Loucy (cell line): ENCODE results near the gene GLOD5.

Experiments used
- H2AFZ ChIP-seq: fragments of 200-600 bp; sonication (generic); 2 replicates; pipeline ENCODE4 v1.6.0; 2016; ENCODE audit warnings: antibody characterized with exemption, mild to moderate bottlenecking, low read length, moderate library complexity
- H3F3A ChIP-seq: fragments of 200-600 bp; 2 replicates; pipeline ENCODE4 v1.6.0; 2016; ENCODE audit warnings: antibody characterized with exemption, low read depth, mild to moderate bottlenecking
- H3K27me3 ChIP-seq: fragments of 200-600 bp; sonication (generic); 2 replicates; pipeline ENCODE4 v1.6.1; 2014; ENCODE audit warnings: low read length, mild to moderate bottlenecking; ENCODE audit not compliant: insufficient read depth, poor library complexity, severe bottlenecking
- H3K36me3 ChIP-seq: fragments of 200-600 bp; sonication (generic); 2 replicates; pipeline ENCODE4 v1.6.1; 2016; ENCODE audit warnings: low read length; ENCODE audit not compliant: insufficient read depth
- H3K4me1 ChIP-seq: fragments of 200-600 bp; sonication (generic); 2 replicates; pipeline ENCODE4 v1.5.1; 2014; ENCODE audit warnings: low read length, mild to moderate bottlenecking; ENCODE audit not compliant: insufficient read depth, poor library complexity, severe bottlenecking
- H3K4me2 ChIP-seq: fragments of 200-600 bp; sonication (generic); 2 replicates; pipeline ENCODE4 v1.6.0; 2014; ENCODE audit warnings: antibody characterized with exemption, low read length, low read depth, mild to moderate bottlenecking; ENCODE audit not compliant: poor library complexity, severe bottlenecking
- H3K4me3 ChIP-seq: fragments of 200-600 bp; sonication (generic); 2 replicates; pipeline ENCODE4 v1.5.1; 2014; ENCODE audit warnings: low read length, mild to moderate bottlenecking, mixed read lengths; ENCODE audit not compliant: poor library complexity, severe bottlenecking
- H3K79me2 ChIP-seq: fragments of 200-600 bp; sonication (generic); 2 replicates; pipeline ENCODE4 v1.6.1; 2014; ENCODE audit warnings: low read length; ENCODE audit not compliant: insufficient read depth
- H3K9ac ChIP-seq: fragments of 200-600 bp; sonication (generic); 2 replicates; pipeline ENCODE4 v1.6.0; 2014; ENCODE audit warnings: mild to moderate bottlenecking, low read depth, low read length, moderate library complexity; ENCODE audit not compliant: poor library complexity, severe bottlenecking
- H3K9me2 ChIP-seq: fragments of 200-600 bp; sonication (generic); replicated peaks from 2 replicates; pipeline ENCODE4 v1.6.1; 2016; ENCODE audit warnings: low read depth, low read length, mixed read lengths
- H3K9me3 ChIP-seq: fragments of 200-600 bp; sonication (generic); 2 replicates; pipeline ENCODE4 v1.6.1; 2014; ENCODE audit warnings: mild to moderate bottlenecking, antibody characterized with exemption, low read length, low read depth; ENCODE audit not compliant: insufficient read depth
- H4K20me1 ChIP-seq: fragments of 200-600 bp; sonication (generic); 2 replicates; pipeline ENCODE4 v1.6.0; 2014; ENCODE audit warnings: antibody characterized with exemption, low read length, mild to moderate bottlenecking; ENCODE audit not compliant: insufficient read depth, poor library complexity, severe bottlenecking
- CTCF ChIP-seq: fragments of 200-600 bp; sonication (generic); conservative IDR thresholded peaks from 2 replicates; pipeline ENCODE4 v1.5.1; 2014; ENCODE audit warnings: mild to moderate bottlenecking, antibody characterized with exemption, low read length
- EZH2phosphoT487 ChIP-seq: fragments of 200-600 bp; IDR thresholded peaks from 2 replicates; pipeline ENCODE4 v1.6.1; 2018; ENCODE audit warnings: antibody characterized with exemption, mild to moderate bottlenecking, moderate library complexity, borderline replicate concordance

The GLOD5 gene

GRCh38 chrX:48761674-48762471, at the start of gene GLOD5:
Gene GLOD5 (plus strand): TSS chrX:48761747. CDS start chrX:48761791, 44 bp downstream.
- no peak within 1 kb of the TSS for H3K9ac ChIP-seq
- no peak within 1 kb of the TSS for H3K4me2 ChIP-seq
- 0 out of 2 replicates have a peak within 1 kb of the TSS, but pooled peaks have one; percentile 60 for H2AFZ ChIP-seq

DNA sequence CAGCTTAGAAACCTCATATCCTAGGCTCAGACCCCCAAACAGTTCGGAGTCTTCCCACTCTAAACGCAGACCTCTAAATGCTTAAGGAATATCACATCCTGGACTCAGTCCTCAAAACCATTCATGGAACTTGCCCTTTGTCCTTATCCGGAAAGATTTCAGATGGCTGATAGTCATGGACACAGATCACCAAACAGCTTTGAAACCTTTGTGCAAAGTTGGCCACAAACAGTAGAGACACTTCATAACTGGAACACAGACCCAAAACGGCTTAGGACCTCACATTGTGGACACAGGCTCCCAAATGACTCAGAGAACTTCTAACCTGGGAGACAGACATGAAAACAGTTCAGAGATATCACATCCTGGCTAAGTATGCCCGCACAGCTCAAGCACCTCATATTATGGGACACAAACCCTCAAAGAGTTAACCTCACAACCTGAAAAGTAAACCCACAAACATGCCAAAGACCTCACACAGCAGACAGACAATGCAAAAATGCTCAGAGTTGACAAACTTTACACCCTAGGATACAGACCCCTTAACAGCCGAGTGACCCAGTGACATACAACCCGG, 49.5 kb upstream of the GLOD5 start:
- Histone ChIP-seq H3K4me2 (no peak overlapping the region), H3F3A (no peaks in the 10 kb centered on the region), H2AFZ (no peak overlapping the region), H3K79me2 (no peaks in the 10 kb centered on the region), H3K27me3 (no peaks in the 10 kb centered on the region), H3K9me3 (no peaks in the 10 kb centered on the region), H3K4me3 (no peak overlapping the region), H3K9ac (no peak overlapping the region), H3K4me1 (no peaks in the 10 kb centered on the region), H4K20me1 (no peaks in the 10 kb centered on the region), H3K9me2 (no peaks in the 10 kb centered on the region), H3K36me3 (peaks cover 7% of the 10 kb centered on the region; the same call in 1 of the 2 replicates)
- TF ChIP-seq EZH2phosphoT487 = no peak
- TF ChIP-seq CTCF = no peak

More at GRCh38 chrX:48761674-48762471, at the start of gene GLOD5:
- H3K36me3 ChIP-seq = no peaks in the 10 kb centered on the region
- no peaks in the 10 kb centered on the region for H3K79me2 ChIP-seq
- no peaks in the 10 kb centered on the region for H3F3A ChIP-seq
- no peaks in the 10 kb centered on the region for H3K4me1 ChIP-seq
- no peak within 1 kb of the TSS for H3K4me3 ChIP-seq
- H4K20me1 ChIP-seq = no peaks in the 10 kb centered on the region
- TF ChIP-seq CTCF = no peak; the same call in 1 of the 2 replicates
- no peak for TF ChIP-seq EZH2phosphoT487
- no peaks in the 10 kb centered on the region for H3K9me2 ChIP-seq
- no peaks in the 10 kb centered on the region for H3K27me3 ChIP-seq
- H3K9me3 ChIP-seq = no peaks in the 10 kb centered on the region

DNA sequence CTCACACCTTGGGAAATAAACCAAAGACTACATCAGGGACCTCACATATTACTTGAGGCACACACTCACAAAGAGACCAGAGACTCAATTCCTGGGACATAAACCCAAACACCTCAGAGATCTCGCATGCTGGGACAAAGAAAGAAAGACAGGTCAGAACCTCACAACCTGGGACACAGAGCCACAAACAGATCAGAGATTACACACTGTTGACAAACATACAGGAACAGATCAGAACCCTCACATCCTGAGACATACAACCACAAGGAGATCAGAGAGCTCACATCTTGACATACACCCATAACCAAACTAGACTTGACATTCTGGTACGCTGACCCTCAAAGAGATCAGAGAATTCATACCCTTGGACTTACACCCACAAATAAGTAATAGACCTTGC, 47.7 kb upstream of the GLOD5 start:
- Histone ChIP-seq H3K27me3 (no peaks in the 10 kb centered on the region), H3K79me2 (no peaks in the 10 kb centered on the region), H3K9ac (no peak overlapping the region), H3F3A (no peaks in the 10 kb centered on the region), H3K4me3 (no peak overlapping the region), H3K9me3 (no peaks in the 10 kb centered on the region), H3K36me3 (no peaks in the 10 kb centered on the region), H3K4me1 (no peaks in the 10 kb centered on the region), H3K4me2 (no peak overlapping the region), H3K9me2 (no peaks in the 10 kb centered on the region), H2AFZ (no peak overlapping the region), H4K20me1 (no peaks in the 10 kb centered on the region)
- no peak for TF ChIP-seq CTCF
- no peak for TF ChIP-seq EZH2phosphoT487
